NCI-H446 (cell line): ENCODE results near the gene SNED1.

Experiments
- DNase-seq, 2 experiments: peaks; one replicate each; lab custom pipeline; 2025; lab: John Stamatoyannopoulos, UW

SNED1 gene

DNA sequence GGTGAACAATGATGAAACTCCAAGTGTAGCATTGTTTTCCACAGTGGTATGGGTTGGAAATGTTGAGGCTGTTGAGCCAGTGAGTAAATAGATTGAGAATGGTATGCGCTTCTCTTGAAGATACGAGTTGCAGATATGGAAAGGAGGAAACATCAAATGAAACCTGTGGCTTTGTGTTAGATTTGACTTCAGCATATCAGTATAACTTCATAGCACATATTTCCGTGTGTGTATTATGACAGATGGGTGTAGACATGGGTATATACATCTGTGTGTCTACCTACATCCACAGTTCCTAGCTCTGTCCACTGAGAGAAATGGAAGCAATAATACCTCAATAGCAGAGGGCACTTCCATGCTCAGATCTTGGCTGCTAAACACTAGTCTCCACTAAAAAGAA, 8.0 kb downstream of the SNED1 start:
- DNase-seq, result no peak

DNA sequence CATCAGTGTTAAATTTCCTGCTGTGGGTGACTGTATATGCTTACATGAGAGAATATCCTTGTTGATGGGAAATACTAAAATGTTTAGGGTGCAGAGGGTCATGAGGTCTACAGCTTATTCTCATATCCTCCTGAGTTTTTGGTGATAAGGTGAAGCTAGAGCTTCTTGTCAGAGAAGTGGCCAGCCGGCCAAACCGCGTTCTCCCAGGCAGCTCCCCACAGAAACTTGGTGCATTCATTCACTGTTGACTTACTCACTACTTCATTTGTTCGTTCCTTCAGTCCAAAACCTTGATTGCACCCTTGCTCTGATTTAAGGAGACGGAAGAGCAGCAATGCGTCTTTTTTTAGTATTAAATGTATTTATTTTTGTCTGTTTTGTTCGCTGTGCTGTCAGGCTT, 8.7 kb downstream of the SNED1 start:
- DNase-seq, result no peak

GRCh38 chr2:241007880-241008710, 9.7 kb downstream of the SNED1 start:
- DNase-seq, result no peak

DNA sequence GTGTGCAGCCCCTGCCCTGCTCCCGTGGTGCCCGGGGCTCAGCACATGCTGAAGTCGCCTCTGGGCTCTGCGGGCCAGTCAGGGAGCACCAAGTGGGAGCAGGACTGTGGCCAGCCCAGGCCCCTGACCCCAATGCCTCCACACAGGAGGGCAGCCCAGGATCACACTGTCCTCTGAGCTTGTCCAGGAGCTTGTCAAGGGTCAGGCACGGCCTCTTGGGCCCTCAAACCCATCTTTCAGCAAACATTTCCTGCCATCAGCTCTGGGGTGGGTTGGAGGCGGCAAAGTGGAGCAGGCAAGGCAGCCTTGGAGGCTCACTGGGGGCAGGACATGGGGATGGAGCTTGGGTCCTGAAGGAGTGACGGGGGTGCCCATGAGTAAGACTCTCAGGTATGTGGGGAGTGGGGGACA, 10.3 kb downstream of the SNED1 start:
- no peak for DNase-seq

- no peak for DNase-seq
Measured at GRCh38 chr2:241009191-241009590, 10.8 kb downstream of the SNED1 start.

- DNase-seq, result peak in 1 of 2 experiments; percentile 36
Measured at GRCh38 chr2:241009601-241010530, 11.4 kb downstream of the SNED1 start.

- DNase-seq, result no peak
Measured at GRCh38 chr2:241010531-241011295, 12.3 kb downstream of the SNED1 start.

DNA sequence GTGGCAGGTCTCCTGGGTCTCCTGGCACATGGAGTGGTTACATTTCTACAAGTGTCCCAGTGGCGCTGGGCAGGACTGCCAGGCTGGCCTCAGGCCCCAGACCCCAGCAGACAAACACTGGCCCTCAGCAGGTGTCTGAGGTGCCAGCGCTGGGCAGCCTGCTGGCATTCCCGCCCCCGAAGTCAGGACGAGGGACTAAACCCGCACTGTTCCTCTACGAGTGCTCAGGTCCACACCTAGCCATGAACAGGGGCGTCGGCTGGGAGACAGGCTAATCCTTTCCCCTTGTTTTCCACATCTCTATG, 12.8 kb downstream of the SNED1 start:
- no peak for DNase-seq

DNA sequence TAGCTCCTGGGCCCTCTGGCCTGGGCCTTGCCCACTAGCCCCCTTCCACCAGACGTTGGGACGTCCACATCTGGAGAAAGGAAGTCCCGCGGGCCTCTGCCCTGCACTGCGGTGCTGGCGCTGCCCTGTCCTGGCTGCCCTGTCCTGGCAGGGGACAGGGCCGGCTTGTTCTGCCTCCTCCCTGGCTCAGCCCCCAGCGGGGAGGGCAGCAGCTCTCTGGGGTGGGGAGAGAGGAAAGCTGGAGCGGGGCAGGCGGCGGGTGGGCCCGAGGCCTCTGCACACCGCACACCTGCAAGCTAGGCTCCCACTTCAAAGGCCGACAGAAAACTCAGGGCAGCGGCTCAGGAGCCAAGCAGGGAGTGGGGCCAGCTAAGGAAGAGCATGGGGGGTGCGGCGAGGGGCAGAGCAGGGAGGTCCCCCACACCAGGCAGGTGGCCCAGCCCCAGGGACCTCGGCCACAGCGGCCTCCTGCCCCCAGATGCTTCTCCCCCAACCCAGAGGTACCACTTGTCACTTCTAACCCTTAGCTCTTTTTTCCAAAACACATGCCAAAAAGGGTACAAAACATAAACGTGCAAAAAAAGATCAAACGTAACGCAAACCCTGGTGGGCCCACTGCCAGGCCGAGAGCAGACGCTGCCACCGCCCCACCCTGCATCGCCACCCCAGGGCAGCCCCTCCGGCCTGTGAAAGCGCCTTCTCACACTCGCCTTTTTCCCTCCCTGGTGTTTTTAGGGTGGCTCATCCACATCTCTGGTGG, 13.5 kb downstream of the SNED1 start:
- no peak for DNase-seq

DNA sequence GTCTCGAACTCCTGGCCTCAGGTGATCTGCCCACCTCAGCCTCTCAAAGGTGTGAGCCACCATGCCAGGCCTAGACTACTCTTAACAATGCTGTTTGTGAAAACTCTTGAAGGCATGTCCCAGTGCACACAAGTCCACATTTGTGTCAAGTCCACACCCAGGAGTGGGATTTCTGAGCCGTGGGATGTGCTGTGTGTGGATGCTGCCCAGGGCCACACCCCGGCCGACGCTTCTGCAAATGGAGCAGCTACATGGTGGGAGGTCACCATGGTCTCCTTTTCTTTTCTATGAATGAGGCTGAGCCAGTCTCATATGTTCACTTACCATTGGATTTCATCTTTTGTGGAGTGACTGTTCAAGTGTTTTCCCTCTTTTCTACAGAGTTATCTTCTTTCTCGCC, 15.8 kb downstream of the SNED1 start:
- DNase-seq, result no peak

- no peak for DNase-seq
Measured at GRCh38 chr2:241014764-241015163, 16.3 kb downstream of the SNED1 start.

DNA sequence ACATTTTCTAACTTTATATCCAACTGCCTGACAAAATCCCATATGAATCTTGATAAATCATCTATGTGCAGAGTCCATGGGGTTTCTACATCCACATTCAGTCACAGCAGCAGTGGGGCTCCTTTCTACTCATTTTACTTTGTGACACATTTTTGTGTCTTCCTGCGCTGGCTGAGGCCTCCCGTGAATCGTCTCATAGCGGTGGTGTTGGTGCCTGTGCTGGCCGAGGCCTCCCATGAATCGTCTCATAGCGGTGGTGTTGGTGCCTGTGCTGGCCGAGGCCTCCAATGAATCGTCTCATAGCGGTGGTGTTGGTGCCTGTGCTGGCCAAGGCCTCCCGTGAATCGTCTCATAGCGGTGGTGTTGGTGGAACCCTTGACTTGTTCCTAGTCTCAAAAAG, 17.0 kb downstream of the SNED1 start:
- DNase-seq, result no peak

- DNase-seq, result no peak
Measured at GRCh38 chr2:241017228-241017940, 19.0 kb downstream of the SNED1 start.

DNA sequence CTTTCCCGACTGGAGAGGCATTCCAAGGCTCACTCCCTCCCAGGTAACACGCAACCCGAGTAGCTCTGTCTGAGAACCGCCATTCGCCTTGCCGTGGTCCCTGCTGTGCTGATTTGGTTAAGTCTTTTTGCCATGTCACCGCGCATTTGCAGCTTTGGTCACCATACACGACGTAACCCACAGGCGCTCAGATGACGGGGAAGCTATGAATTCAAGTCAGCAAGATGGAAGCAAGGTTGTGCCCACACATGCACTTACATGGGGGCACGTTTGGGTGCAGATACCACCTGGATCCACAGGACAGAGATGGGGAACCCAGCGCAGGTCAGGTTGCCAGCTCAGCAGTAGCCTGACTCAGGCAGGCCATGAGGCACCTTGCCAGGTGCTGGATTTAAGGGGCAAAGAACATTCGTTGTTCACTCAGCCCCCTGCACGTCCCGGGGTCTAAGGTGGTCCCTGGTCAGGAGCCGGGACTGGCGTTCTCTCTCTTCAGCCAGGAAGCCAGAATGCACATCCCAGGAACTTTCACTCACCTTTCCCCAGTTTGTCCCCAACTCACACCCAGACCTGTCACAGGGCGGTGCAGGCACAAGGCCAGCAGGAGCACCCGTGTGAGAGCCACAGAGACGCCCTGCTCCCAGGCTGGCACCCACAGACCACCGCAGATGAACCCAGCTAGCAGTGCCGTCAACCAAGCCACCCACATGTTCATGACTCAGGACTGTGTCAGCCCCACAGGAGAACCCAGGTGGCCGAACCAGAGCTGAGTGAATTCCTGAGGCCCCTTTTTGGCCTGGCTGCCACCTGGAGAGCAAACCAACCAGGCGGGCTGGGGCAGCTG, 19.9 kb downstream of the SNED1 start:
- no peak for DNase-seq

- DNase-seq, result no peak
Measured at GRCh38 chr2:241019441-241020139, 21.2 kb downstream of the SNED1 start.

DNA sequence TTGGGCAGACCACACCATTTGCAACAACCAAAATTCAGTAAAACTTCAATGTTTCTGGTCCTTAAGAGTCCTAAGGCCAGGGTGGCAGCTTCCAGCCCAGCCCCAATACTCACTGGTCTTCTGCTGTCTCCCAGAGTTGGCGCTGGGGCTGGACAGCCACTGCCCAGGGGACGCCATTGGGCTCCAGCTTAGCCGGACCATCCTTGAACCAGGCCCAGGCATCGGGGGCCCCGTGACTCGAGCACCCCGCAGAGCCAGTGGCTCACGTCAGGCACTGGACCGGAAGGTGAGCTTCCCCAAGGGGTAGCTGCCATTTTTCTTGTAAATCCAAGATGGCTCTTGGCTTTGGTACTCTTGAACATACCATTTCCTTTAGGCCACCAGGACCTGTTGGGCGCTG, 21.8 kb downstream of the SNED1 start:
- no peak for DNase-seq

DNA sequence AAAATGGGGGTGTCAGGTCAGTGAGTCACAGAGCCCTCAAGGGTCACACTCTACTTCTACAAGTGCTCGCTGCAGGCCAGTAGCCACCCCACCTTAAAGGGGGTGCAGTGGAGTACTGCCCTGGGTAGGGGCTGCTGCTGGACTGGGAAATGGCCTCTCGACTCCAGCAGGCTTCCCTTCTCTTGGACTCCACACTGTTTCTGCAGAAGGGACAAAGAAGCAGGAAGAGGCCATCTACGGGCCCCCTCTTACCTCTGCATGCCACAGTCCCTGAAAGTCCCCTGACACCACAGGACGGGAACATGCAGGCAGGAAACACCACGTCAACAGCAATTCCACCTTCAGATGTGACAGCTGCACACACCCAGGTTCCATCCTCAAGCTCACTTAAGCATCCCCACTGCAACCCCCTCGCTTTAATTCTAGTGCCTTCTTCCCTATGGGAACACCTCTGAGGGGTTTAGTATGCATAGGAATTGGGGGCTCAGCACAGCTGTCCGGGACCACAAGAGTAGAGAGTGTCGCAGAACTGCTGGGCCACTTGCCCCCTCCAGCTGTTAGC, 22.3 kb downstream of the SNED1 start:
- no peak for DNase-seq

DNA sequence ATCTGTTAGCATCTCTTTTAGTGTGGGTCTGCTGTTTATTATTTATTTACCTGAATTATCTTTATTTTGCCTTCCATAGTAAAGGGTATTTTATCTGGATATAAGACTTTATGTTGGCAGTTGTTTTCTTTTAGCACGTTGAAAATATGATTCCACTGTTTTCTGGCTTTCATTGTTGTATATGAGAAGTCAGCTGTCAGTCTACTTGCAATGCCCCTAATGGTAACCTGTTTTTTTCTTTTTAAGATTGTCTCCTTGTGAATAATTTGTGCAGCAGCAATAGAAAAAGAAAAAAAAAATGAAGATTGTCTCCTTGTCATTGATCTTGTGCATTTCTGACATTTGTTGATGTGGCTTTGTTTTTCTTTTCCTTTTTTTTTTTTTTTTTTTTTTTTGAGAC, 27.2 kb downstream of the SNED1 start:
- DNase-seq, result no peak
